HFFc6 (cell line): ENCODE measurements around the gene TXN2. TPM values are rescaled to one million over a fixed set of nuclear protein-coding genes. Genes with fewer than 3 reads are reported as not detected.
"Not testable (repeated sequence)": the region's sequence is repeated elsewhere in the genome, so short reads cannot be mapped to it uniquely, and the experiment has no call there.

Experiments used
- DNase-seq: peaks from one replicate; pipeline ENCODE4 v3.0.0-alpha.2; 2018
- H3K27ac Mint-ChIP-seq: 2 replicates; pipeline ENCODE4 v1.8.0; 2020; ENCODE audit warnings: mild to moderate bottlenecking, mixed read lengths
- H3K27me3 Mint-ChIP-seq: 2 replicates; pipeline ENCODE4 v1.8.0; 2021; ENCODE audit warnings: mild to moderate bottlenecking, moderate library complexity, mixed read lengths; ENCODE audit not compliant: insufficient read depth
- H3K36me3 Mint-ChIP-seq: 2 replicates; pipeline ENCODE4 v1.8.0; 2021; ENCODE audit warnings: low read depth, mixed read lengths
- H3K4me1 Mint-ChIP-seq: 2 replicates; pipeline ENCODE4 v1.8.0; 2020; ENCODE audit warnings: low read depth, mixed read lengths
- H3K4me3 Mint-ChIP-seq: 2 replicates; pipeline ENCODE4 v1.8.0; 2020; ENCODE audit warnings: mild to moderate bottlenecking, moderate library complexity, mixed read lengths
- H3K9me3 Mint-ChIP-seq: 2 replicates; pipeline ENCODE4 v1.8.0; 2020; ENCODE audit warnings: mild to moderate bottlenecking, mixed read lengths
- total RNA-seq, 6 experiments: library from RNA; stranded (reverse); fragmentation: NEBNext Ultra II Directional; extraction: Animal tissue kit (Norgen Biotek cat#: 25700); gene quantifications; 2 replicates in 1 of 6; 3 replicates in 5 of 6; pipeline ENCODE4 v1.2.3, GENCODE V29; 2021
- TF ChIP-seq, protein P1 (sequence below): fragments of 200-600 bp; sonication (generic); IDR thresholded peaks from 2 replicates; pipeline ENCODE4 v1.5.0; 2021; ENCODE audit warnings: antibody characterized with exemption, mild to moderate bottlenecking

TXN2 gene
- total RNA-seq, 6 experiments from 2014 or later: 90.3 to 109 (median 96.1) TPM

DNA sequence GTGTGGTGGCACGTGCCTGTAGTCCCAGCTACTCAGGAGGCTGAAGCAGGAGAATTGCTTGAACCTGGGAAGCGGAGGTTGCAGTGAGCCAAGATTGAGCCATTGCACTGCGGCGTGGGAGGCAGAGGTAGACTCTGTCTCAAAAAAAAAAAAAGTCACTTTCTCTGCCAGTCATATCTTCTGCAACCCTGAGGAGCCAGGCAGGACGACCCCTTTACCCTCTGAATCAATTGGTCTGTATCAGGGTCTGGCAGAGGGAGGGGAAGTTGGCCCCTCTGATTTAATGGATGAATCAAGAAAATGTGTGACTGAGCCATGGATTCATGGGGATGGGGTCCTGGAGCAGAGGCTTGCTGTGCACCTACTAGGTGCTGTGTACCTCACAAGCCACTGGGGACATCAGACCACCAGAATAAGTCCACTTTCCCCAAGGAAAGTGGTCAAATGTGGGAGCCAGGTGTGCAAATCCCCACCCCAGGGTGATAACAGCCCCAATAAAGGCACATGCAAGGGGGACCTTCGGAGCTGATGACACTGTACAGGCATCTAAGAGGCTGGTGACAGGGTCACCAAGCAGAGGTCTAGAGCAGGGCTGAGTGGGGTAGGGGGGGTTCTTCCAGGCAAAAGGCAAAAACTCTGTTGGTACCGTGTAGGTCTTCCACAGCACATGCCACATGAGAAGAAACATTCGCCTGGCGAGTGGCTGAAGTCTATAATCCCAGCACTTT, 29.0 kb downstream of the TXN2 start:
- H3K4me3 Mint-ChIP-seq: no peak overlapping the region
- TF ChIP-seq, protein P1, sequence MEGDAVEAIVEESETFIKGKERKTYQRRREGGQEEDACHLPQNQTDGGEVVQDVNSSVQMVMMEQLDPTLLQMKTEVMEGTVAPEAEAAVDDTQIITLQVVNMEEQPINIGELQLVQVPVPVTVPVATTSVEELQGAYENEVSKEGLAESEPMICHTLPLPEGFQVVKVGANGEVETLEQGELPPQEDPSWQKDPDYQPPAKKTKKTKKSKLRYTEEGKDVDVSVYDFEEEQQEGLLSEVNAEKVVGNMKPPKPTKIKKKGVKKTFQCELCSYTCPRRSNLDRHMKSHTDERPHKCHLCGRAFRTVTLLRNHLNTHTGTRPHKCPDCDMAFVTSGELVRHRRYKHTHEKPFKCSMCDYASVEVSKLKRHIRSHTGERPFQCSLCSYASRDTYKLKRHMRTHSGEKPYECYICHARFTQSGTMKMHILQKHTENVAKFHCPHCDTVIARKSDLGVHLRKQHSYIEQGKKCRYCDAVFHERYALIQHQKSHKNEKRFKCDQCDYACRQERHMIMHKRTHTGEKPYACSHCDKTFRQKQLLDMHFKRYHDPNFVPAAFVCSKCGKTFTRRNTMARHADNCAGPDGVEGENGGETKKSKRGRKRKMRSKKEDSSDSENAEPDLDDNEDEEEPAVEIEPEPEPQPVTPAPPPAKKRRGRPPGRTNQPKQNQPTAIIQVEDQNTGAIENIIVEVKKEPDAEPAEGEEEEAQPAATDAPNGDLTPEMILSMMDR: no peak

DNA sequence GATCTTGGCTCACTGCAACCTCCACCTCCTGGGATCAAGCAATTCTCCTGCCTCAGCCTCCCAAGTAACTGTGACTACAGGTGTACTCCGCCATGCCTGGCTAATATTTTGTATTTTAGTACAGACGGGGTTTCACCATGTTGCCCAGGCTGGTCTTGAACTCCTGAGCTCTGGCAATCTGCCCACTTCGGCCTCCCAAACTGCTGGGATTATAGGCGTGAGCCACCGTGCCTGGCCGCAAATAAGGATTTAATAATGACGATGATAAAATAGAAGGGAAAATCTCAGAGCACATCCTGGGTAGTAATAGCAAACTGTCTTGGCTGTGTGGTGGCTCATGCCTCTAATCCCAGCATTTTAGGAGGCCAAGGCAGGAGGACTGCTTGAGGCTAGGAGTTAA, 30.5 kb downstream of the TXN2 start:
- DNase-seq, H3K9me3 Mint-ChIP-seq, H3K36me3 Mint-ChIP-seq, H3K27me3 Mint-ChIP-seq, H3K4me3 Mint-ChIP-seq, H3K27ac Mint-ChIP-seq: not testable (repeated sequence)
- H3K4me1 Mint-ChIP-seq: peaks cover 25% of the 10 kb centered on the region

More for the DNA sequence above, 29.0 kb downstream of the TXN2 start:
- no peak for DNase-seq
- Mint-ChIP-seq H3K27ac (no peak overlapping the region), H3K9me3 (no peaks in the 10 kb centered on the region), H3K27me3 (peaks cover 3% of the 10 kb centered on the region), H3K36me3 (no peaks in the 10 kb centered on the region), H3K4me1 (peaks cover 30% of the 10 kb centered on the region)

DNA sequence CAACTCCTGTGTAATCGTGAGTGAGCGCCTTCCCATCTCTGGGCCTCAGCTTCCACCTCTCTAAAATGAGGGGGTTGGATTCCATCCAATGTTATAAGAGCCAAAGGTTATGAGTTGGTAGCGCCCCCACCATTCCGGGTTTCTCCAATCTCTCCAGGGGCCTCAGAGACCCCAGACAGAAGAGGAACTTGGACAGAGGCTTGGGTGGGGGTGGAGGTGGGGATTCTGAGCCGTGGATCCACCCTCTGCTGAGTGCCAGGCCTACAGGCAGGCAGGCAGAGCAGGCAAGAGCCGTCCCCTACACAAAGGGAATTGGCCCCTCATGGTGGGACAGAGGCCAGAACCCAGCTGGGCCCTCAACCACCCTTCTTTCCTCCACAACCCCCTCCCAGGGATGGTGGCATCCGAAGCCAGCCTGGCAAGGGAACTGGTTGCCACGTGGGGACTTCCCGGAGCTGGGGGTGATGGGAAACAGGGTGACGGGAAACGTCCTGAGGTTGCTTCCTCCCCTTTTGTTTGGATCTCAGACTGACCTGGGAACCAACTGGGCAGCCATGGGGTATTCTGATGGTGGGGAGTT, 31.8 kb downstream of the TXN2 start:
- Mint-ChIP-seq H3K36me3 (peaks cover 7% of the 10 kb centered on the region), H3K4me1 (peaks cover 31% of the 10 kb centered on the region), H3K27ac (no peak overlapping the region), H3K9me3 (peaks cover 5% of the 10 kb centered on the region), H3K4me3 (no peak overlapping the region), H3K27me3 (peaks cover 3% of the 10 kb centered on the region)
- DNase-seq: no peak
- TF ChIP-seq, protein P1: no peak

DNA sequence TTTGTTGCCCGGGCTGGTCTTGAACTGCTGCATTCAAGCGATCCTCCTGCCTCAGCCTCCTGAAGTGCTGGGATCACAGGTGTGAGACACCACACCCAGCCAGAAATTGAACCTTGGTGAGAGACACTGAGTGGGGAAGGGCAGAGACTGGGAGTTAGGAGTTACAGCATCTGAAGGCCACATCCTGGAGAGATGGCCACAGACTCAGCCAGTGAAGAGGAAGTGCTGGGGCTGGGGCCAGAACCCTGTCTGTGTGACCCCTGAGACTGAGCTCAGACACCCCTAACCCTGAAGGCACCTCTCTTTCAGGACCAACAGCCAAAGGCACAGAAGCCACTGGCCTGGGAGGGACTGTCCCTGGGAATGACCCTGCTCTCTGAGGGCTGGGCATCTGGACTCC, 33.8 kb downstream of the TXN2 start:
- H3K36me3 Mint-ChIP-seq: peaks cover 7% of the 10 kb centered on the region
- H3K4me1 Mint-ChIP-seq: peaks cover 40% of the 10 kb centered on the region
- no peak overlapping the region for H3K4me3 Mint-ChIP-seq
- H3K9me3 Mint-ChIP-seq: peaks cover 5% of the 10 kb centered on the region
- no peak for DNase-seq
- H3K27me3 Mint-ChIP-seq: peaks cover 3% of the 10 kb centered on the region; the same call in 1 of the 2 replicates
- TF ChIP-seq, protein P1: no peak
- no peak overlapping the region for H3K27ac Mint-ChIP-seq

DNA sequence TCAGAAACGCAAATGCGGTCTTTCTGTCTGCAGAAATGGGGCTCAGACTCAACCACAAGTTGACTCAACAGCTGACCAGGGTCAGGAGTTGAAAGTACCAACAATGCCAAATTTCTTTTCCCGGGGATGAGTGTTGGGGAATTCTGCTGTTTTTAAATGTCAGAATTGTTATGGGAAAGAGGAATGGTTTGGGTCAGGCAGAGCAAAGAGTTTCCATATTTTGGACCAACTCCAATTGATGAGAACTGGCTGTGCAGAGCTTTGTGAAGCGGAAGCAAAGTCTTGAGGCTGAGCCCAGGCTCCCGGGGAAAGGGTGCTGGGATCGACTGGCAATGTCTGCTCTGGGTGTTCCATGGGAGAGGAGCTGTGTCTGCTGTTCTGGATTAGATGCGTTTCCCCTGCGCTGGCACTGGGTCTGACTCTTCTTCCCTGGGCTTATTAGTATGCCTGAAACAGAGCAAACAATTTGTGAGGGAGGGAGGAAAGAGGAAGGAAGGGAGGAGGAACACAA, 36.2 kb downstream of the TXN2 start:
- Mint-ChIP-seq H3K4me3 (peak overlapping the region; percentile 79), H3K36me3 (peaks cover 7% of the 10 kb centered on the region), H3K27ac (peak overlapping the region; percentile 93), H3K4me1 (peaks cover 43% of the 10 kb centered on the region), H3K9me3 (peaks cover 5% of the 10 kb centered on the region), H3K27me3 (no peaks in the 10 kb centered on the region; the same call in 1 of the 2 replicates)
- TF ChIP-seq, protein P1: no peak
- peak; percentile 90 for DNase-seq

DNA sequence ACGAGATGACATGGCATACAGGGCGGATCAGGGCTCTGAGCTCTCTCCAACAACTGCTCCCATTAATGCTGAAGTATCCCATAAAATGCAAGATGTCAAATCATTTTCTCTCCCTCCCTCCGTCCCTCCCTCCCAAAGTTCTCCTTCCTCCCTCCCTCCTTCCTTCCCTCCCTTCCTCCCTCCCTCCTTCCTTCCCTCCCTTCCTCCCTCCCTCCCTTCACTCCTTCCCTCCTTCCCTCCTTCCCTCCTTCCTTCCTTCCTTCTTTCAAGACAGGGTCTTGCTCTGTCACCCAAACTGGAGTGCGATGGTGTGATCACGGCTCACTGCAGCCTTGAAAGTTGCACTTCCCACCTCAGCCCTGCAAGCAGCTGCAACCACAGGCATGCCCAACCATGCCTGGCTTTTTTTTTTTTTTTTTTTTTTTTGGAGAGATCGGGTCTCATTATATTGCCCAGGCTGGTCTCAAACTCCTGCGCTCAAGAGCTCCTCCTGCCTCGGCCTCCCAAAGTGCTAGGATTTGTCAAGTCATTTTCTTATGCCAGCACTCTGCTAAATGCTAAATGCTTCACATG, 38.2 kb downstream of the TXN2 start:
- no peak for DNase-seq
- no peak overlapping the region for H3K27ac Mint-ChIP-seq
- H3K9me3 Mint-ChIP-seq: peaks cover 5% of the 10 kb centered on the region
- H3K4me3 Mint-ChIP-seq: no peak overlapping the region
- TF ChIP-seq, protein P1: no peak
- peaks cover 7% of the 10 kb centered on the region for H3K36me3 Mint-ChIP-seq
- peaks cover 3% of the 10 kb centered on the region for H3K27me3 Mint-ChIP-seq
- H3K4me1 Mint-ChIP-seq: peaks cover 53% of the 10 kb centered on the region
